Glutamatergic neuron (in vitro differentiated cells): ENCODE results near the gene SPAG17. TPM values are rescaled to one million over a fixed set of nuclear protein-coding genes. Genes with fewer than 3 reads are reported as not detected.

Experiments used
- DNase-seq: peaks from one replicate; pipeline ENCODE4 v3.0.0; 2022
- H3K27ac Mint-ChIP-seq: one replicate; pipeline ENCODE4 v1.8.0; 2020; ENCODE audit warnings: mild to moderate bottlenecking, mixed read lengths, inconsistent platforms; ENCODE audit not compliant: unreplicated experiment
- H3K27me3 Mint-ChIP-seq: one replicate; pipeline ENCODE4 v1.8.0; 2020; ENCODE audit warnings: mild to moderate bottlenecking, moderate library complexity, mixed read lengths, inconsistent platforms; ENCODE audit not compliant: unreplicated experiment
- H3K36me3 Mint-ChIP-seq: one replicate; pipeline ENCODE4 v1.8.0; 2020; ENCODE audit warnings: mild to moderate bottlenecking, mixed read lengths, inconsistent platforms; ENCODE audit not compliant: unreplicated experiment
- H3K4me1 Mint-ChIP-seq: one replicate; pipeline ENCODE4 v1.8.0; 2020; ENCODE audit warnings: mild to moderate bottlenecking, low read depth, mixed read lengths, inconsistent platforms; ENCODE audit not compliant: unreplicated experiment
- H3K4me3 Mint-ChIP-seq: one replicate; pipeline ENCODE4 v1.8.0; 2020; ENCODE audit warnings: mild to moderate bottlenecking, mixed read lengths, inconsistent platforms; ENCODE audit not compliant: unreplicated experiment
- H3K9me3 Mint-ChIP-seq: one replicate; pipeline ENCODE4 v1.8.0; 2020; ENCODE audit warnings: mild to moderate bottlenecking, moderate library complexity, mixed read lengths, inconsistent platforms; ENCODE audit not compliant: unreplicated experiment
- CTCF ChIP-seq: fragments of 200-600 bp; sonication (generic); IDR thresholded peaks from one replicate; pipeline ENCODE4 v1.5.0; 2021; ENCODE audit not compliant: partially characterized antibody, unreplicated experiment
- total RNA-seq: library from RNA; stranded (reverse); fragmentation: NEBNext Ultra II Directional; extraction: Animal tissue kit (Norgen Biotek cat#: 25700); gene quantifications from one replicate; pipeline ENCODE4 v1.2.1, GENCODE V29; 2021; ENCODE audit not compliant: unreplicated experiment

The SPAG17 gene
- total RNA-seq, 1 donor from 2014 or later: not detected

DNA sequence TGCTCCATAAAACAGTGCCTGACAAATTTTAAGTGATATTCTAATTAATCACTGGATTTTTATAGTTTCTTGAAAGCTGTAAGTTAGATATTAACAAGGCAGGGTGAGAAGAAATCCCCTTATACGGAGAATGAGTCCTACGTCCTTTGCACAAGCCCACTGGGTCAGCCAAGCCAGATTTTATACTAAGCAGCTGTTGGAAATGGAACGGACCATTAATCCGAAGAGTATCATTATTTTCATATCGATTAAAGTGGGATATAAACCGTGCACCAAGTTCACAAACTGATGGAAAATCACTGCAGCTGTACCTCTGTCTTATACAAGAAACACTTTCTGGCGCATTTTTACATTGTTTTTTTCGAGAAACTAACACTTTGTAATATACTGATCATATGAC, 35.2 kb downstream of the SPAG17 start:
- H3K27ac Mint-ChIP-seq: no peak overlapping the region
- H3K4me1 Mint-ChIP-seq: no peaks in the 10 kb centered on the region
- no peaks in the 10 kb centered on the region for H3K9me3 Mint-ChIP-seq
- H3K27me3 Mint-ChIP-seq: no peaks in the 10 kb centered on the region
- TF ChIP-seq CTCF: no peak
- no peaks in the 10 kb centered on the region for H3K36me3 Mint-ChIP-seq
- no peak overlapping the region for H3K4me3 Mint-ChIP-seq
- DNase-seq: no peak

GRCh38 chr1:118148034-118148433, 37.0 kb downstream of the SPAG17 start:
- no peak for DNase-seq
- no peak for TF ChIP-seq CTCF
- no peaks in the 10 kb centered on the region for H3K36me3 Mint-ChIP-seq
- no peaks in the 10 kb centered on the region for H3K27me3 Mint-ChIP-seq
- no peak overlapping the region for H3K4me3 Mint-ChIP-seq
- no peak overlapping the region for H3K27ac Mint-ChIP-seq
- no peaks in the 10 kb centered on the region for H3K4me1 Mint-ChIP-seq
- no peaks in the 10 kb centered on the region for H3K9me3 Mint-ChIP-seq

DNA sequence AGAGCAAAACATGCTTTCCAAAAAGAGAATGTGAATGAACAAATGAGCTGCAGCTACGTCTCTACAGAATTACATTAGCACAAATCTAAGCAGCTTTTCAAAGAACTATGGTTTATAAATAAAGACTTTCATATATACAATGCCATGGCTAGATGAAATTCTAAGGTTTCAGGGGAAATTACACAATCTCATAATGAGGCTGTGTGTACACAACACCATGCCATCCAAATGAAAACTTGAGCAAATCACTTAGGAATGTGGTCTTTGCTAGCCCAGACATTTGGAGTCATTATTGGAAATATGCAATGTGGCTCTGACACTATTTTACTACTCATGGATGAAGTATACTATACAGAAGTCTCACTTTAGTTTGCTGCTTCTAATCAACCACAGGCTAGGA, 37.5 kb downstream of the SPAG17 start:
- Mint-ChIP-seq H3K4me3 (no peak overlapping the region), H3K27me3 (no peaks in the 10 kb centered on the region), H3K27ac (no peak overlapping the region), H3K36me3 (no peaks in the 10 kb centered on the region), H3K4me1 (no peaks in the 10 kb centered on the region), H3K9me3 (no peaks in the 10 kb centered on the region)
- TF ChIP-seq CTCF: no peak
- no peak for DNase-seq

GRCh38 chr1:118145721-118146120, 39.3 kb downstream of the SPAG17 start:
- Mint-ChIP-seq H3K4me1 (no peaks in the 10 kb centered on the region), H3K27me3 (no peaks in the 10 kb centered on the region), H3K4me3 (no peak overlapping the region), H3K27ac (no peak overlapping the region), H3K9me3 (no peaks in the 10 kb centered on the region), H3K36me3 (no peaks in the 10 kb centered on the region)
- TF ChIP-seq CTCF: no peak
- no peak for DNase-seq

DNA sequence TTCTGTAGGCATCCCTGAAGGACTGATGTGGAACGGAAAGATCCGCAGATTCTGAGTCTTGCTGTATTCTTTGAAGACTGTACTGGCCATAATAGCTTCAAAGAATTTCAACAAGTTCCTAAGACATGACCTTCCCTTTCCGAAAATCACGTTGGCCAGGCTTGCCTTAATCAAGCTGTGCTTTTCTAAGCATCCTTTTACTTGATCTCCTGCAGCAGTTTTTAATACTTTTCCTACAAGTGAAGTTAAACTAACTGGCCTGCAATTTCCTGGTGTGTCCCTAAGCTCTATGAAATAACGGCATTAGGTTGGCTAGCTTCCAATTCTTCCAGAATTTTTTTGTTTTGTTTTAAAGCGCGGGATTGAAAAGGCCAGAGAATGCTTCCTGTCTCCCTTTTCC, 40.3 kb downstream of the SPAG17 start:
- no peak for TF ChIP-seq CTCF
- no peak for DNase-seq
- no peak overlapping the region for H3K4me3 Mint-ChIP-seq
- H3K27me3 Mint-ChIP-seq: no peaks in the 10 kb centered on the region
- H3K36me3 Mint-ChIP-seq: no peaks in the 10 kb centered on the region
- H3K9me3 Mint-ChIP-seq: no peaks in the 10 kb centered on the region
- H3K27ac Mint-ChIP-seq: no peak overlapping the region
- H3K4me1 Mint-ChIP-seq: no peaks in the 10 kb centered on the region
